SKM-1 treated with dmso at 0.1 percent for 144 hours (cell line): ENCODE data around the gene NDUFAF4.
"Not testable (repeated sequence)": the region's sequence is repeated elsewhere in the genome, so short reads cannot be mapped to it uniquely, and the experiment has no call there.

Experiments
- DNase-seq: peaks from one replicate; lab custom pipeline; 2025; ENCODE audit not compliant: unreplicated experiment; lab: John Stamatoyannopoulos, UW

NDUFAF4 gene

DNA sequence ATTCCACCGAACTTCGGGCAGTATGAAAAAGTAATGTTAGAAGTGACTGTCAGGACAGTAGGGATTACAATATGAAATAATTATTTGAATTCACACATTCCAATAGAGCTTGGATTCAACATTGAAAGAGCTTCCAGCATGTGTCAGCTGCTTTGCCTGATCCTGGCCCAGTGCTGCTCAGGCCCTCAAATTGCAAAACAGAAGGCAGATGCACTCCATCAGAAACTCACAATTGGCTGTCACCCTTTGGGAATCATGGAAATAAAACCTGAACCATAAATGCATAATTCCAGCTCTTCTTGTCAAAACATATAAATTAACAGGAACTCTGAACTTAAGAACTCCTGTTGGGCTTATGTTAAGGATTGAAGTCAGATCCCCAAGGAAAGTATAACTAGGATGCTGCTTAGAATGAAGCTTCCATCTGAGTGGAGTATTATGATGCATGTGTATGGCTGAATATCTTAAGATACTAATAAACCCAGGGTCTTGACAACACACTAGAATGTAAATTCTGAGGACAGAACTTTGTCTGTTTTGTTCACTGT, 1.8 kb upstream of the NDUFAF4 start:
- DNase-seq = no peak

- no peak for DNase-seq
These were observed 1.3 kb upstream of the NDUFAF4 start for GRCh38 chr6:96899019-96899418.

GRCh38 chr6:96898241-96898851, 655 bp upstream of the NDUFAF4 start:
- DNase-seq = no peak

- no peak for DNase-seq
These were observed 8.5 kb downstream of the NDUFAF4 start for GRCh38 chr6:96889146-96889545.

DNA sequence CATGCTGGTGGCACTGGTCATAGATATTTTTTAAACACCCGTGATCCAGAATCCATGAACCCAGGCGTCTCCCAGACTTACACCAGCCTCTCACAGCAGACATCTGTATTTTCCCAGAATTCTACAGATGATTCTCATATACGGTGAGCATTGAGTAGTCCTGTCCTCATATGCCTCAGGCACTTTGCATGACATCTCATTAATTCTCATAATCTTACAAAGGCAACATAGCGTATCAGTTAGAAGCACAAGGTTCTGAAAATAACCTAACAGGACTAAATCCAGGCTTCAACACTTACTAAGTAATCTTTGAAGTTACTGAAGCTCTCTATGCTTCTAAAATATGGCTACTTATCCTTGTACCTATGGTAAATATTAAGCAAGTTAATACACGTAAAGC, 8.9 kb downstream of the NDUFAF4 start:
- DNase-seq = no peak

DNA sequence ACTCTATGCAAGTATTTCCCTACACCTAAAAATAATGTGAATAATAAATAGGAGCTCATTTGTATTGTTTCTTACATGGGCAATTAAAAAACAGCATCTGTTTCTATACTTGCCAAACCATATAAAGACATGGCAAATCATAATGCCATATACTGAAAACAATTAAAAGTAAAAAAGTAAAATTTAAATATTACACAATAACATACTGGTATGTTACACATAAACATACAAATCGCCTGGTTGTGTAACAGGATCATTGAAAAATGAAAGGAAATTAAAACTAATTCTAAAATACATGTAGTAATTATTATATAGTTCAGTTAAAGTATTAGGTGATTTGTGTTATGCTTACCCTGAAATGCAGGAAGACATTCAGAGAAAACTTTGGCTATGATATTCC, 11.2 kb downstream of the NDUFAF4 start:
- no peak for DNase-seq

GRCh38 chr6:96885187-96885631, 12.5 kb downstream of the NDUFAF4 start:
- DNase-seq = not testable (repeated sequence)

- DNase-seq = no peak
These were observed 19.5 kb downstream of the NDUFAF4 start for GRCh38 chr6:96878143-96878542.

DNA sequence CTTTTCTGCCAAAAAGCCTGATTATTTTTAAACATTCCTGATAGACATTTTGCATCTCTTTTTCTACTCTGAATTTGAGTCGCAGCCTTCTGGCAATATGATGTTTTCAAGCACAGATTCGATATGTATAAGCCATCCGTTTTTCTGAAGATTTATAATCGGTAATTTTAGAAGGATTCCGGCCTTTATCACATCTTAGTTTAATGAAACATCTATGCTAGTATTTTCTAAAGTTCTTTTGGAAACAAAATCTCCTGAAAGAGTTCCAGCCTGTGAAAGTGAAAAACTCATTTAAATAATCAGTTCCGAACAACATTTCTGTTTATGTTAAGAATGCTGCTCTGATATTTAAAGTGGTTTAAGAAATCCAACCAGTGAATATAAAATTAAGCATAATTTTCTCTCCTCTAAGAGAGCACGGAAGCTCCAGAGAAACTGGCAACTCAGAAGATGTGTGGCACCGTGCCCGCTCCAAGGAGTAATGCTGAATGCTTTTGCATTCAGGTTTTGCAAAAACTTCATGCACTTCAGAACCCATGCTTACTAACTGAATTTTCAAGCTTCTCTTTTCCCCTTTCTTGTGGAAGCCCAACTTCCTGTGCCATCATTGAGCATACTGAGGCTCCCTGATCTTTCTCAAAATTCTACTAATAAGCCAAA, 20.7 kb downstream of the NDUFAF4 start:
- no peak for DNase-seq

- no peak for DNase-seq
These were observed 24.7 kb downstream of the NDUFAF4 start for GRCh38 chr6:96872976-96873375.

GRCh38 chr6:96865055-96865405, 32.7 kb downstream of the NDUFAF4 start:
- DNase-seq = no peak

GRCh38 chr6:96864216-96865054, 33.3 kb downstream of the NDUFAF4 start:
- no peak for DNase-seq

DNA sequence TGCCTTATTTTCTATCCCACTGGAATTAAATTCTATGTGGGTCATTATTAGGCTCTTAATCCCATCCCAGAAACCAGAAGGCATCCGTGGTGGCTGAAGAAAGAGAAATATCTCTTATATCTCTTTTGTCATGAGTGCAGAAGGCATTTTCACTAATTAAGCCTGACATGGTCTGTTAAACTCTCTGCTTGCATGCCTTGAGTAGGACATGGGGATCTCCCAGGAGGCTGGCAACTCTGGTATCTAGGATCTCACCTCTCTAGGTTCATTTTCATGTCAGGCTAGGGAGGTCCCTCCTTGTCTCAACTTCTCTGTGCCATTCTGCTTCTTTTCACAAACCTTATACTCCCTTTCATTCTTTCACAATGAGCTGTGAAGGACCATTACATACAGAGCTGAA, 35.1 kb downstream of the NDUFAF4 start:
- DNase-seq = no peak

GRCh38 chr6:96861588-96861987, 36.1 kb downstream of the NDUFAF4 start:
- DNase-seq = no peak

- no peak for DNase-seq
These were observed 40.8 kb downstream of the NDUFAF4 start for GRCh38 chr6:96856856-96857255.

- DNase-seq = no peak
These were observed 44.6 kb downstream of the NDUFAF4 start for GRCh38 chr6:96853083-96853482.

DNA sequence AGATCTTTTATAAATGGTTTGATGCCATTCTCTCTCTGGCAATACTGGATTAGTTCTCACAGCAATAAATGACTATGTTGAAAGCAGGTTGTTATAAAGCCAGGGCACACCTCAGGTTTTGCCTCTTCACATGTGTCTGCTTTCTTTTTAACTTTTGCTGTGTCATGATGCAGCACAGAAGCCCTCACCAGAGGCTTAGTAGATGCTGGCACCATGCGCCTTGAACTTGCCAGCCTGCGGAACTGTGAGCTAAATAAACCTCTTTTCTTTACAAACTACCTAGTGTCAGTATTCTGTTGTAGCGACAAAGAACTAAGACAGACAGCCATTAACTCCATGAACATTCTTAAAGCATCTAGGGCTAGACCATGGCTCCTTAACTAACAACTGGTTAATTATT, 45.1 kb downstream of the NDUFAF4 start:
- no peak for DNase-seq

DNA sequence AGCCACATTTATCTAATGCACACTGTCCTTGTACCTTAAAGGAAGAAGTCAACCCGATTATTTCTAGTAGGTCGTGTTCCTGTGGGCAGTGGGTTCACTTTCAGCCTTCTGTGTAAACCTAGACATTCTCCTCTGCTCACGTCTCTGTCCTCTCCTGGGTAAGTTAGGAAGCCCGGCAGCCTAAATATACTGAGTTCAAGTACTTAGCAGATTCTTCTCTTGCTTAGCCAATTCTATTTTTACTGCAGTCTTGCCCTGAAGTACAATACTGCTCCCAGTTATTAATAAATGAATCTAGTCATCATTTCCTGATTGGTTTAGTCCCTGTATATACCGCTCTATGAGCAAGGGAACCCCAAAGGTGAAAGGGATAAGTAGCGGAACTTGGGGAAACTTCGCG, 45.8 kb downstream of the NDUFAF4 start:
- DNase-seq = no peak

DNA sequence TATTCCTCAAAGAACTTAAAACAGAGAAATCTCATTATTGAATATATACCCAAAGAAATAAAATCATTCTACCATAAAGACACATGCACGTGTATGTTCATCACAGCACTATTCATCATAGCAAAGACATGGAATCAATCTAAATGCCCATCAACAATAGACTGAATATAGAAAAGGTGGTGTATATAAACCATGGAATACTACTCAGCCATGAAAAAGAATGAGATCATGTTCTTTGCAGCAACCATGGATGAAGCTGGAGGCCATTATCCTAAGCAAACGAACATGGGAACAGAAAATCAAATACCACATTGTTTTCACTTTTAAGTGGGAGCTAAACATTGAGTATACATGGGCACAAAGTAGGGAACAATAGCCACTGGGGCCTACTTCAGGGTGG, 48.1 kb downstream of the NDUFAF4 start:
- DNase-seq = no peak

- DNase-seq = no peak
These were observed 53.2 kb downstream of the NDUFAF4 start for GRCh38 chr6:96844530-96844929.

DNA sequence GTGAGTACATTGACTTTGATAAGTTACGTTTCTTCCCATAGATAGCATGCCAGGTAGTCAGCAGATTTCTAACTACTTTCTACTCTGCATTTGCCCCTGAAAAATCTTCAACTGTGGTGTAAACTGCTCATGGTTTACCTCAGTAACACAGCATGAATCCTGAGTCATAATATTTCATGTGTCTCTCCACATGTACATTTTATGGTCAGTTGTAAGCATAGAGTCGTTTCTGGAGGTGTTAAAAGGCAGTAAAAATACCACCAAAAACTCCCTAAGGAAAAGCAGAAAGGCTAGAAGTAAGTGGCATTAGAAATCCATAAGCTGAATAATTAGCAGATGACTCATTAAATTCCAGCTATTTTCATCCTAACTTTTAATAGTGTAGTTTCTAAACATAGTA, 56.3 kb downstream of the NDUFAF4 start:
- DNase-seq = no peak
